H1 (cell line): ENCODE results near the gene CBR4. TPM values are rescaled to one million over a fixed set of nuclear protein-coding genes. Genes with fewer than 3 reads are reported as not detected.

Experiments used
- CTCF ChIA-PET: fragments of 300-600 bp; sonication (Branson Sonifier 250); formaldehyde crosslinking; loops from one replicate; lab custom pipeline; 2021; ENCODE audit not compliant: partially characterized antibody; lab: Charles Lee
- POLR2A ChIA-PET: fragments of 300-600 bp; sonication (Branson Sonifier 250); formaldehyde crosslinking; loops from one replicate; lab custom pipeline; 2021; ENCODE audit warnings: inconsistent platforms; ENCODE audit not compliant: partially characterized antibody; lab: Charles Lee
- DNase-seq, 2 experiments: peaks; one replicate each; pipeline versions ENCODE4 v3.0.0 to v3.0.0-alpha.2; 2010 to 2022; ENCODE audit warnings: low spot score in 2 of 2, low read depth in 1 of 2, mixed read lengths in 1 of 2
- FAIRE-seq: peaks from 2 replicates; lab custom pipeline; 2011; peaks lifted over from hg19 to GRCh38; lab: Jason Lieb, UNC
- H2AFZ ChIP-seq: 2 replicates; pipeline ENCODE4 v1.8.1; 2012; ENCODE audit warnings: low read length, inconsistent platforms
- H2AK5ac ChIP-seq: 2 replicates; pipeline ENCODE4 v1.6.1; 2013; ENCODE audit warnings: low read depth, low read length
- H2BK120ac ChIP-seq: replicated peaks from 2 replicates; pipeline ENCODE3; 2013; ENCODE audit warnings: low read depth, low read length, inconsistent platforms
- H2BK12ac ChIP-seq: 2 replicates; pipeline ENCODE4 v1.6.1; 2013; ENCODE audit warnings: low read depth, low read length
- H2BK15ac ChIP-seq: 2 replicates; pipeline ENCODE4 v1.6.1; 2013; ENCODE audit warnings: low read length
- H2BK20ac ChIP-seq: 2 replicates; pipeline ENCODE4 v1.6.1; 2013; ENCODE audit warnings: low read length
- H2BK5ac ChIP-seq: 2 replicates; pipeline ENCODE4 v1.6.1; 2013; ENCODE audit warnings: low read depth, low read length
- H3K14ac ChIP-seq: 2 replicates; pipeline ENCODE4 v1.6.1; 2013; ENCODE audit warnings: inconsistent platforms; ENCODE audit not compliant: insufficient read length
- H3K18ac ChIP-seq: 2 replicates; pipeline ENCODE4 v1.6.1; 2013; ENCODE audit warnings: low read length; ENCODE audit errors: extremely low read depth
- H3K23ac ChIP-seq: 2 replicates; pipeline ENCODE4 v1.6.1; 2013; ENCODE audit warnings: inconsistent platforms; ENCODE audit not compliant: insufficient read length
- H3K23me2 ChIP-seq: 2 replicates; pipeline ENCODE4 v1.6.1; 2013; ENCODE audit warnings: low read depth, low read length
- H3K27ac ChIP-seq: 2 replicates; pipeline ENCODE4 v1.6.1; 2011; ENCODE audit warnings: low read depth, low read length, inconsistent platforms
- H3K27me3 ChIP-seq, 4 experiments: replicated peaks in 1 of 4; 1 replicate in 1 of 4; 2 replicates in 3 of 4; pipeline versions ENCODE4 v1.6.1 to v1.8.1; 2011 to 2013; ENCODE audit warnings: low read length in 3 of 4, mild to moderate bottlenecking in 3 of 4, inconsistent platforms in 2 of 4, mixed read lengths in 2 of 4, moderate library complexity in 1 of 4; ENCODE audit not compliant: control insufficient read depth in 3 of 4, insufficient read depth in 3 of 4; ENCODE audit errors: extremely low read depth in 1 of 4
- H3K36me3 ChIP-seq, 4 experiments: 2 replicates each; pipeline versions ENCODE4 v1.6.1 to v1.8.1; 2011 to 2013; ENCODE audit warnings: mild to moderate bottlenecking in 4 of 4, low read length in 3 of 4, moderate library complexity in 2 of 4, control low read depth in 1 of 4, inconsistent platforms in 1 of 4; ENCODE audit not compliant: insufficient read depth in 4 of 4, control insufficient read depth in 2 of 4
- H3K4ac ChIP-seq: replicated peaks from 2 replicates; pipeline ENCODE3; 2013; ENCODE audit warnings: low read length, low read depth, mixed read lengths, inconsistent platforms; ENCODE audit not compliant: insufficient read length
- H3K4me1 ChIP-seq, 4 experiments: replicated peaks in 1 of 4; 1 replicate in 1 of 4; 2 replicates in 3 of 4; pipeline versions ENCODE4 v1.6.1 to v1.8.1; 2011 to 2013; ENCODE audit warnings: low read length in 3 of 4, inconsistent platforms in 2 of 4, mixed read lengths in 1 of 4; ENCODE audit not compliant: insufficient read depth in 4 of 4, control insufficient read depth in 3 of 4
- H3K4me2 ChIP-seq, 2 experiments: 2 replicates each; pipeline versions ENCODE4 v1.6.1 to v1.8.1; 2011 to 2013; ENCODE audit warnings: low read depth in 2 of 2, low read length in 2 of 2, control low read depth in 1 of 2, inconsistent platforms in 1 of 2, mild to moderate bottlenecking in 1 of 2; ENCODE audit not compliant: insufficient read depth in 1 of 2
- H3K4me3 ChIP-seq, 4 experiments: fragments of 200-600, 300-600 bp in 1 of 4; sonication (generic), shearing (Covaris generic), sonication (Bioruptor Twin) in 1 of 4; 2 replicates each; pipeline versions ENCODE4 v1.5.1 to v1.8.1; 2011 to 2016; ENCODE audit warnings: low read length in 4 of 4, low read depth in 3 of 4, control low read depth in 2 of 4, inconsistent platforms in 2 of 4, mild to moderate bottlenecking in 2 of 4, mixed read lengths in 1 of 4, moderate library complexity in 1 of 4; ENCODE audit not compliant: insufficient read depth in 2 of 4; ENCODE audit errors: extremely low read depth in 1 of 4
- H3K56ac ChIP-seq: replicated peaks from 2 replicates; pipeline ENCODE3; 2013; ENCODE audit warnings: low read depth, mild to moderate bottlenecking, mixed read lengths, low read length, inconsistent platforms; ENCODE audit not compliant: insufficient read length
- H3K79me1 ChIP-seq: 2 replicates; pipeline ENCODE4 v1.6.1; 2013; ENCODE audit warnings: low read depth, low read length, control low read depth
- H3K79me2 ChIP-seq, 2 experiments: 2 replicates each; pipeline versions ENCODE4 v1.6.1 to v1.8.1; 2012 to 2013; ENCODE audit warnings: low read length in 2 of 2, mild to moderate bottlenecking in 2 of 2, inconsistent platforms in 1 of 2; ENCODE audit not compliant: insufficient read depth in 2 of 2, control insufficient read depth in 1 of 2
- H3K9ac ChIP-seq, 4 experiments: replicated peaks in 1 of 4; 1 replicate in 1 of 4; 2 replicates in 3 of 4; pipeline versions ENCODE4 v1.6.1 to v1.8.1; 2011 to 2013; ENCODE audit warnings: low read depth in 3 of 4, low read length in 3 of 4, control low read depth in 2 of 4, mild to moderate bottlenecking in 2 of 4, moderate library complexity in 2 of 4, inconsistent platforms in 1 of 4; ENCODE audit errors: extremely low read depth in 1 of 4
- H3K9me3 ChIP-seq, 2 experiments: 2 replicates each; pipeline versions ENCODE4 v1.6.1 to v1.8.1; 2012 to 2013; ENCODE audit warnings: mild to moderate bottlenecking in 2 of 2, moderate library complexity in 2 of 2, control low read depth in 1 of 2, inconsistent platforms in 1 of 2, low read depth in 1 of 2, low read length in 1 of 2, mixed read lengths in 1 of 2; ENCODE audit not compliant: insufficient read depth in 2 of 2
- H4K20me1 ChIP-seq, 2 experiments: replicated peaks in 1 of 2; 2 replicates each; pipeline versions ENCODE3 to v1.8.1; 2011 to 2013; ENCODE audit warnings: inconsistent platforms in 2 of 2, low read length in 2 of 2, mild to moderate bottlenecking in 1 of 2; ENCODE audit not compliant: insufficient read depth in 2 of 2, control insufficient read depth in 1 of 2
- H4K5ac ChIP-seq: 2 replicates; pipeline ENCODE4 v1.6.1; 2013; ENCODE audit warnings: low read length, low read depth, mixed read lengths, inconsistent platforms; ENCODE audit not compliant: insufficient read length
- H4K8ac ChIP-seq: 2 replicates; pipeline ENCODE4 v1.8.0; 2013; ENCODE audit warnings: mild to moderate bottlenecking, moderate library complexity, low read length, inconsistent platforms; ENCODE audit not compliant: insufficient read depth; ENCODE audit errors: extremely low read depth
- H4K91ac ChIP-seq: replicated peaks from 2 replicates; pipeline ENCODE3; 2013; ENCODE audit warnings: low read length, mixed read lengths, inconsistent platforms; ENCODE audit not compliant: insufficient read length
- CBX5 ChIP-seq: fragments of 300-800, 300-1000 bp; sonication (generic); IDR thresholded peaks from 2 replicates; pipeline ENCODE4 v1.7.1; 2016; ENCODE audit warnings: antibody characterized with exemption, low read length, low read depth
- JUN ChIP-seq: IDR thresholded peaks from 2 replicates; pipeline ENCODE4 v1.6.1; 2011; ENCODE audit warnings: low read depth, mild to moderate bottlenecking, improper control_type of control experiment, low read length
- SP1 ChIP-seq: IDR thresholded peaks from 2 replicates; pipeline ENCODE4 v1.6.1; 2011; ENCODE audit warnings: low read depth, low read length
- TAF1 ChIP-seq: IDR thresholded peaks from 2 replicates; pipeline ENCODE4 v1.6.1; 2011; ENCODE audit warnings: mild to moderate bottlenecking, low read depth, low read length
- TAF7 ChIP-seq: optimal IDR thresholded peaks from 2 replicates; pipeline ENCODE3; 2011; ENCODE audit warnings: low read depth, mild to moderate bottlenecking, inconsistent platforms, low read length, moderate library complexity, borderline replicate concordance
- WGBS, 2 experiments: shearing (Covaris generic) in 1 of 2; methylation state at CpG; one replicate each; pipeline versions ENCODE4 v1.1.6 to v1.1.7; 2013 to 2015; ENCODE audit warnings: low lambda C conversion rate in 2 of 2, mixed read lengths in 2 of 2, inconsistent platforms in 1 of 2, low coverage in 1 of 2, missing lambda C conversion rate in 1 of 2; ENCODE audit not compliant: insufficient replicate concordance in 2 of 2, insufficient coverage in 1 of 2, insufficient read length in 1 of 2; ENCODE audit errors: extremely low coverage in 1 of 2, missing lambda C conversion rate in 1 of 2; 5-methylcytosine and 5-hydroxymethylcytosine counted together
- polyA plus RNA-seq, 7 experiments: library from polyadenylated mRNA; depleted of rRNA in 3 of 7; stranded (reverse) in 5 of 7; unstranded in 2 of 7; fragments of >200 nt in 5 of 7; fragments of 200-250 nt in 2 of 7; gene quantifications; 1 replicate in 5 of 7; 2 replicates in 1 of 7; 4 replicates in 1 of 7; pipeline versions ENCODE4 v1.2.1 to v1.2.3, GENCODE V29; 2011 to 2013; ENCODE audit warnings: missing spikeins in 2 of 7, mixed read lengths in 2 of 7
- total RNA-seq: library from RNA; stranded (reverse); fragmentation: NEBNext Ultra II Directional; extraction: Animal tissue kit (Norgen Biotek cat#: 25700); gene quantifications from 2 replicates; pipeline ENCODE4 v1.2.1, GENCODE V29; 2021

CBR4 gene
- total and polyA plus RNA-seq, 2 of the 8 experiments (the other 6 are each of a cell fraction or from before 2014, with no cell fraction given), result 8.6 to 29.5 TPM

DNA sequence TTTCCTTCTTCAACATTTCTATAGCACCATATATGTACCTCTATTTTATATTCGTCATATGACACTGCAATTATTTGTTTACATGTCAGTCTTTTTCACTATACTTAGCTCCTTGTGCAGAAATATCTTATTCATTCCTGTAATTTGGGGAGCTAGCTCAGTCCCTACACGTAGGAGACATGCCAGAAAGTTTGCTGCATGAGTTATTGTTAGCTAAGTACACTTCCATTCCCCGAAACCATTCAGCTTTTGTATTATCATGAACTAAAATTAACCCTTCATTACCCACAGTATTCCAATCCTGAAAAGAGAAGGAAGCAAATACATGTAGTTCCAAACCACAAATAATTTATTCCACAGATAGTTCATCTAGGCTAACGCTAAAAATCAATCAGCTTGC is 10.2 kb downstream of the CBR4 start:
- H3K18ac ChIP-seq, result no peak overlapping the region
- no peaks in the 10 kb centered on the region for H3K9me3 ChIP-seq
- WGBS, 2 experiments, result 84% methylated on average over 4 of the region's 4 CpGs; no CpG with 5 or more reads in 1 of the 2 experiments
- H2BK12ac ChIP-seq, result no peak overlapping the region
- H3K27ac ChIP-seq, result no peak overlapping the region
- peaks cover 2% of the 10 kb centered on the region; the same call in 1 of the 2 replicates for H3K79me1 ChIP-seq
- DNase-seq (no peak), FAIRE-seq (no peak)
- no peak overlapping the region for H3K4me2 ChIP-seq
- H3K36me3 ChIP-seq, result peaks cover 3 to 73% (median 24%) of the 10 kb centered on the region in 4 experiments
- ChIA-PET CTCF (interaction anchor here (0.6 to 1.6 kb wide), 3 partner anchors 77 to 494 kb away, joined by 3 to 4 read pairs (median 3); no protein-coding TSS in a partner anchor), POLR2A (interaction anchor here (1.0 kb wide), 1 partner anchor 8 kb away, joined by 3 read pairs; no protein-coding TSS in a partner anchor)
- H2BK120ac ChIP-seq, result no peak overlapping the region
- H3K4me1 ChIP-seq, result no peaks in the 10 kb centered on the region
- no peak overlapping the region for H4K91ac ChIP-seq
- no peaks in the 10 kb centered on the region for H3K79me2 ChIP-seq
- no peak overlapping the region for H3K9ac ChIP-seq
- H3K4ac ChIP-seq, result no peak overlapping the region
- no peak overlapping the region for H2AK5ac ChIP-seq
- no peak overlapping the region for H3K56ac ChIP-seq
- H3K4me3 ChIP-seq, result no peak overlapping the region
- no peaks in the 10 kb centered on the region for H3K23me2 ChIP-seq
- H2AFZ ChIP-seq, result no peak overlapping the region
- H4K8ac ChIP-seq, result no peak overlapping the region
- no peak overlapping the region for H2BK5ac ChIP-seq
- H3K23ac ChIP-seq, result no peak overlapping the region
- no peak overlapping the region for H2BK15ac ChIP-seq
- H3K14ac ChIP-seq, result no peak overlapping the region
- H4K5ac ChIP-seq, result no peak overlapping the region
- no peak overlapping the region for H2BK20ac ChIP-seq
- H3K27me3 ChIP-seq, result no peaks in the 10 kb centered on the region
- peaks cover 1 to 2% of the 10 kb centered on the region in 2 experiments for H4K20me1 ChIP-seq
- TF ChIP-seq SP1 (no peak), CBX5 (no peak), TAF1 (no peak), TAF7 (no peak), JUN (no peak)
